SK-N-MC (cell line): ENCODE data around the gene PRPF8.

Experiments
- FOXP2 ChIP-seq: optimal IDR thresholded peaks from 2 replicates; pipeline ENCODE3; 2011; ENCODE audit warnings: mild to moderate bottlenecking, moderate library complexity; ENCODE audit not compliant: insufficient read depth; ENCODE audit errors: extremely low read length, control extremely low read depth
- POLR2AphosphoS5 ChIP-seq: IDR thresholded peaks from 2 replicates; pipeline ENCODE4 v1.6.1; 2012; ENCODE audit warnings: mild to moderate bottlenecking, low read depth, low read length, borderline replicate concordance

- no peak for TF ChIP-seq POLR2AphosphoS5
- no peak for TF ChIP-seq FOXP2
These were observed 23.6 kb downstream of the PRPF8 start for GRCh38 chr17:1661045-1661444.
